Cerebellar nuclear complex (tissue), 1 donor: ENCODE results near the gene LRP5.
A peak's percentile ranks its signal among the peaks of the same experiment; 100 is the strongest.
"Not testable (repeated sequence)": the region's sequence is repeated elsewhere in the genome, so short reads cannot be mapped to it uniquely, and the experiment has no call there.

Source experiments
- DNase-seq, 2 experiments: peaks; one replicate each; lab custom pipeline; 2025; lab: John Stamatoyannopoulos, UW

Gene LRP5

GRCh38 chr11:68282141-68282860, 30.1 kb upstream of the LRP5 start:
- no peak for DNase-seq

DNA sequence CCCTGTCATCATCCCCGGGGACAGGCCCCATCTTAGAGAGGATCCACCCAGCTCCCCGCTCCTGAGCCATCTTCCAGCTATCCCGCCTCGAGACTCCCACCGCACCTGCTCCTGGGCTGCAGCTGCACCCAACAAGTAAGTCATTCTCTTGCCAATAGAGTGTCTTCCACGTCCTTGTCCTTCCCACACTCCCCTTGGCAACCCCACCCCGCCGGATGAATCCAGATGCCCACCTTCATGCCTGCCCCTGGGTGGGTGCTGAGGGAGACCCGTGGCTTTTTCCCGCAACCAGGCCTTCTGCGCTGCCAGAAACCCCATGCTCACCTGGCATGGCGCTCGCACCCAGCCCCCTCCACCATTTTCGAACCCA, 29.5 kb upstream of the LRP5 start:
- DNase-seq: no peak

GRCh38 chr11:68284588-68284987, 27.8 kb upstream of the LRP5 start:
- DNase-seq: not testable (repeated sequence)

DNA sequence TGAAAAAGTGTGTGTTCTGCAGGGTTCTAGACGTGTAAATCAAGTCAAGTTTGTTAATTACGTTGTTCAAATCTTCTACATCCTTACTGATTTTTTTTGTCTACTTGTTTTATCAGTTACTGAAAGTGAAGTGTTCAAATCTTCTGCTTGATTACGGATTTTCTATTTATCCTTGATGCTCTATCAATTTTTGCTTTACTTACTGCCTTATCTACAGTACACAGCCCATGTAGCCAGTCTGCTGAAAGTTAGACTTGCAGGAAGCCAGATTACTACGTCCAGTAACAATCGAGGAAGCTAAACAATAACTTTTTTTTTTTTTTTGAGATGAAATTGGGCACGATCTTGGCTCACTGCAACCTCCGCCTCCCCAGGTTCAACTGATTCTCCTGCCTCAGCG, 25.0 kb upstream of the LRP5 start:
- no peak for DNase-seq

DNA sequence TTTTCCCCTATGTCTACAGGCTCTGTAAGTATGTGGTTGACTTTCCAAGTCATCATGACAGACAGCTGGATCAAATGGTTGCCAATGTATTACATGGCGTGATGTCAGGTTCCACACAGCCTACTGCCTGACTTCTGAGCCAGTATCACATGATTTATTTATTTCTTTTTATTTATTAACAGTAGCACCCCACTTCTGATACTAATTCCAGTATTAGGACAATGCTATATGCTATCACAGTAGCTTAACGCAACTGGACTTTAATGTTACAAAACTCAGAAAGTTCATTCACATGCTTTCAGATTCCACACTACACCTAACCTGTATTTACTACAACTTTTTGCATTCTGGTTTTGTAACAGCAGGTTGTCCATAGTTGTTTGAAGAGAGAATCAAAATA, 22.9 kb upstream of the LRP5 start:
- DNase-seq: no peak

DNA sequence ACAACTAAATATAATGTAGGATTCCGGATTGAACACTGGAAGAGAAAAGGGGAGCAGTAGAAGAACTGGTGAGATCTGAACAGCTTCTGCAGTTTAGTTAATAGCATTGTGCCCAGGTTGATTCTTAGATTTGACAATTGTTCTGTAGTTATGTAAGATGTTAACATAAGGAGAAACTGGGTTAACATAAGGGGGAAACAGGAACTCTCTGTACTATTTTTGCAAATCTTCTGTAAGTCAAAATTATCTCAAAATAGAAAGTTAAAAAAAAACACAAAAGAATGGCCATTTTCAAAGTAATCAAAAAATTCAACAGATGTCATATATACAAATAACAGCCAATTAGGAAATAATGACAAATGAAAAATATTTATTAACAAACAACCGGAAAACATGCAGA, 18.7 kb upstream of the LRP5 start:
- DNase-seq: no peak

- no peak for DNase-seq
Observed at GRCh38 chr11:68295271-68295670, 17.1 kb upstream of the LRP5 start.

GRCh38 chr11:68295940-68296339, 16.5 kb upstream of the LRP5 start:
- DNase-seq: no peak

DNA sequence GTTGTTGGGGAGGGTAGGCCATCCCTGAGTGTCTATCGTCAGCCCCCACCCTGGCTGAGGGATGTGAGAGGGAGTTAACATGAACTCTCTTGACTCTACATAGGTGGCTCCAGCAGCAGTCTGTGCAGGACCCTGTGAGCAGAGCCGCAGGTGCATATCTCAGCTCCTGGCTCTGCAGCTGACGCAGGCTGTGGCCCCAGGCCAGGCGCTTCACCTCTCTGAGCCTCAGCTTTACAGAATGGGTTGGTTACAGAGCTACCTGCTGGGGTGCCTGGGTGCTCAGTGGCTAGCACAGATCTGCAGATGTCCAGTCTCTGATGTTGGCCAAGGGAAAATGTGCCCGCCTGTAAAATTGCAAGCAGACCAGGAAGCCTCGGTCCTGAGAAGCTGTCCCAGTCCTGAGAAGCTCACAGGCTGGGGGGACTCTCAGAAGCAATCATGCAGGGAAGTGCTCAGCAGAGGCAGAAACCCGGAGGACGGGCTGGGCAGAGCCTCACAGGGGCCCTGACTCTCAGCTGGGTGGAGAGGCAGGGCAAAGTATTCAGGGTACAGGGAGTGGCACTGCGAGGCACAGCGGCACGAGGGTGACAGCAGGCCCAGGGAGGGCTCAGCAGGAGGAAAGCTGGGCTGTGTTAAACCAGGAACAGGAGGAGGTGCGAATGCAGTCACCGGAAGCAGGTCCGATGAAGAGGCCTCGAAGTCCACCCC, 15.9 kb upstream of the LRP5 start:
- DNase-seq: no peak

DNA sequence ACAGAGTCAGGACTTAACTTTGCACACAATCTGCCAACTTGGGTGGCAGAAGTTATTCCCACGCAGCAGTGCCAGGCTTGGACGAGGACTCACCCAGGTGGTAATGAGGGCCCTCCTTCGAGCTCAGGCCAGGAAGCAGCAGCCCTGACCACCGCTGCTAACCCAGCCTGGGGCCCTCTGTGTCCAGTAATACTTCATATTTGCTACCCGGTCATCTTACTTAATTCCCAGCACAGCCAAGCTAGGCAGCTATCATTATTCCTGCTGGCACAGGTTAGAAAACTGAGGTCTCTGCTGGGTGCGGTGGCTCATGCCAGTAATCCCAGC, 15.4 kb upstream of the LRP5 start:
- DNase-seq: no peak

GRCh38 chr11:68297494-68297811, 14.9 kb upstream of the LRP5 start:
- DNase-seq: no peak

DNA sequence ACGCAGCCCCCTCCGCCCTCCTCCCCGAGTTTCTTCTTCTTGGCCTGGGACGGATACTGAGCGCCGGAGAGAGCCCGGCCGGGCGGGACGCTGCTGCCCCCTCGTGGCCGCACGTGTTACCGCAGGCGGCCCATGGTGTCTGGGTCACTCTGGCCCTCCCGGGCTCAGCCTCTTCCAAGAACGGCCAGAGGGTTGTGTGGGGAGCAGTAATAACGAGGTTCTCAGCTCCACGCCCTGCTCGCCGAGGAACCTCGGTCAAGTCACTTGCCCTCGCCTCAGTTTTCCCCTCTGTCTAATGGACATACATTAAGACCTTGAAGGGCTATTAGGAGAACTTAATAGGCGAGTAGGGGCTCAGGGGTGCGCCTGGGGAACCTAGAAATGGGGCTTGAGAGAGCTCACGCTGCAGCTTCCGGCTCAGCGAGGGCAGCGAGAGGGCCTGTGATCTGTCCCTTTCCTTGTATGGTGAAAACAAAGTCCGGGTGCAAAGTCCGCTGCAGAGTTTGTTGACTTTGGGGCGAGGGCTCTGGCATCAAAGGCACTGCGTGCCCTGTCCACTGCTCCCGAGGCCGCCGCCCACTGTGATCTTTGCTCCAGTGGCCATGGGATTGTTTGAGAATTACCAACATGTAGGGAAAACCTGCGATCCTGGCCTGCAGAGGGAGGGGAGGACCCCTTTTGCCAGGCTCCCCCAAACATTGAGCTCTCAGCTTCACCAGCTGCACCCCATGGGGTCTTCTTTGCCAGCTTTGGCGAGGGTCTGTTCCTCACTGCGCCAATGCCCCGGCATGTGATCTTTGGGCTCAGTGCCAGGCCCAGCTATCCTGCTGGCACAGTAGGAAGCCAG, 14.4 kb upstream of the LRP5 start:
- peak in 1 of 2 experiments; percentile 25 for DNase-seq

DNA sequence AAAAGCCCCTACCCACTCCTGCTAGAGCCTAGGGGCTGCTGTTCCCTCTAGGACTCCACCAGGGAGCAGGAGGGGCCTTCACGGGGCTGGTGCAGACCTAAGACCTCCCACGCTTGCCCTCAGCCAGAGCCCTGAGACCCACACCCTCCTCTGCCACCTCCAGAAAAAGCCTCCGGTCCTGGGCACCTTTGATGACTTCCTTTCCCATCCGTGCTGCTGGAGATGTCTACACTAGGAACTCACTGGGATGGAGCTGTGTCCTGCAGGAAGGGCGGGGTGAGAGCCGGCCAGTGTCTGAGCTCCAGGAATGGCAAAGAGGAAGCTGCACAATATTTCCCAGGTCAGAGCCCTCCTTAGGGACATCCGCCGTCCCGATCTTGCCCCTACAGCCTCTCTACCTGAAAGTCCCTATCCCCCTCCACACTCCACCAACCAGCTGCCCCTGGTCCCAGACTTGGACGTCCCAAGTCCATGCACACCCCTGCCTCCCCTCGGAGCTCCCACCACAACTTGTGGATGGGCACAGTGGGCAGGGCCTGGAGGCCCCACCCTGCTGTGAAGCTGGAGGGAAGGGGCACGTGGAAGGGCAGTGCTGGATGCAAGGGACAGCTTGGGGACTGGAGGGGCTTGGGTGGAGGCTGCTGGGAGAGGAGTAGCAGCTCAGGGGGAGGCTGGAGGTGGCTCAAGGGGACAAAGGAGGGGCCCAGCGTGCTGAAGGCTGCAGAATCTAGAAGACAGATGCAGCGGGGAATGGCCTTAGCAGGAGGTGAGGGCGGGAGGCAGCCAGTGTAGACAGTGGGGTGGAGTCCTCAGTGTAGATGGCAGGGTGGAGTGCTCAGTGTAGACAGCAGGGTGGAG, 13.5 kb upstream of the LRP5 start:
- no peak for DNase-seq

- not testable (repeated sequence) for DNase-seq
Observed at GRCh38 chr11:68299517-68299879, 12.9 kb upstream of the LRP5 start.

- no peak for DNase-seq
Observed at GRCh38 chr11:68300076-68300830, 12.1 kb upstream of the LRP5 start.

DNA sequence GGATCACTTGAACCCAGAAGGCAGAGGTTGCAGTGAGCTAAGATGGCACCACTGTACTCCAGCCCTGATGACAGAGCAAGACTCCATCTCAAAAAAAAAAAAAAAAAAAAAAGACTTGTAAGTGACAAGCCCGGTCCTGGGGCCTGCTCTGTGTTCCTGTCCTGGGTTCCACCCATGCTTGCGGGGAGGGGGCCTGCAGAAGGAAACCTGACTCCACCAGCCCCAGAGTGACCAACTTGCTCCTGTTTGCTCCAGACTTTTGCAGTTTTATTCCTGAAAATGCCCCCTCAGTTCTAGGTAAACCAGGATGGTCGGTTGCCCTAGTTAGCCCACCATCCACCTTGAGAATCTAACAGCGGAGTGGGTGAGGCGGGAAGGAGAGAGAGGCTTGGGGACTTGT, 10.1 kb upstream of the LRP5 start:
- DNase-seq: no peak

- no peak for DNase-seq
Observed at GRCh38 chr11:68302670-68303069, 9.7 kb upstream of the LRP5 start.

DNA sequence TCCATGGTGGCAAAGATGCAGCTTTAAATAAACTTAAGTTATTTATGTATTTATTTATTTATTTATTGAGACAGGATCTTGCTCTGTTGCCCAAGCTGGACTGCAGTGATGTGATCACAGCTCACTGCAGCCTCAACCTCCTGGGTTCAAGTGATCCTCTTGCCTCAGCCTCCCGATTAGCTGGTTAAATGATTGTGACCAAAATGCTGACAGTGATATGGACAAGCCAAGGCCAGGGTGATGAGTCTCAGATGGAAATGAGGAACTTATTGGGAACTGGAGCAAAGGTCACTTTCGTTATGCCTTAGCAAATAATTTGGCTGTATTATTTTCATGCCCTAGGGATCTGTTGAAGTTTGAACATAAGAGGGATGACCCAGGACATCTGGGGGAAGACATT, 9.3 kb upstream of the LRP5 start:
- no peak for DNase-seq

DNA sequence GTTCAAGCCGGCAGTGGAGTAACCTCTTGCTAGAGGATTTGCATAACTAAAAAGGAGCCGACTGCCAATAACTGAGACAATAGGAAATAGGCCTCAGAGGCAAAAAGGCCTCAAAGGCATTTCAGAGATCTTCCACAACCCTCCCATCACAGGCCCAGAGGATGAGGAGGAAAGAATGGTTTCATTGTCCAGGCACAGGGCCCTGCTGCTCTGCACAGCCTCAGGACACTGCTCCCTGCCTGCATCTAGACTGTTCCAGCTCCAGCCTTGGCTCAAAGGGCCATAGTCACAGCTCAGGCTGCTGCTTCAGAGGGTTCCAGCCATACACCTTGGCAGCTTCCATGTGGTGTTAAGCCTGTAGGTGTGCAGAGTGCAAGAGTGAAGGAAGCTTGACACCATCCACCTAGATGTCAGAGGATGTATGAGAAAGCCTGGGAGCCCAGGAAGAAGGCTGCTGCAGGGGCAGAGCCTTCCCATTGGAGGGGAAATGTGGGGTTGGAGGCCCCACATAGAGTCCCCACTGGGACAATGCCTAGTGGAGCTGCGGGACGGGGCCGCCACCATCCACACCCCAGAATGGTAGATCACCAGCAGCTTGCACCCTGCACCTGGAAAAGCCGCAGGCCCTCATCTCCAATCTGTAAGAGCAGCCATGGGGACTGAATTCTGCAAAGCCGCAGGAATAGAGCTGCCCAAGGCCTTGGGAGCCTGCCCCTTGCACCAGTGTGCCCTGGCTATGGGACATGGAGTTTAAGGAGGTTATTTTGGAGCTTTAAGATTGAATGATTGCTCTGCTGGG, 8.2 kb upstream of the LRP5 start:
- DNase-seq: no peak

DNA sequence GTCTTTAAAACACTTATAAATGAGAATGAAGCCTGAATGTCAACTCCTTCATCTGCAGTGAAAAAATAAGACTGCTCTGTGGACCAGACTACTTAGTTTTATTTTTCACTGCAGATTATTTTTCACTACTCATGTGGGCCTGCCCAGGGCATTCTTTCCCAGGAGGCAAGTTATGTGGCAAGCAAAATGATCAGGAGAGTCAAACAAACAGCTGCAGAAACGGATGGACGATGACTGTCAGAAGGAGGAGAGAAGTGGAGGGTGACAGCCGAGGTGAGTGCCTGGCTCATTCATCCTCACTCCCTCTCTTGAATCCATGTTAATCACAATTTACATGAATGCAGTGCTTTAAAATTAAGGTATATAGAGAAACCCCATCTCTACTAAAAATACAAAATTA, 5.8 kb upstream of the LRP5 start:
- no peak for DNase-seq

- no peak for DNase-seq
Observed at GRCh38 chr11:68308068-68308467, 4.3 kb upstream of the LRP5 start.
